DOHH2 (cell line): ENCODE data around the gene NUMB.

Source experiments
- H3F3A ChIP-seq: fragments of 200-600 bp; sonication (generic), shearing (Covaris generic); 2 replicates; pipeline ENCODE4 v1.6.0; 2016; ENCODE audit warnings: antibody characterized with exemption, mild to moderate bottlenecking; ENCODE audit not compliant: control insufficient read depth, insufficient read depth
- H3K27ac ChIP-seq: fragments of 200-600 bp; sonication (generic); 2 replicates; pipeline ENCODE4 v1.5.1; 2014; ENCODE audit warnings: low read depth, mild to moderate bottlenecking, low read length, moderate library complexity
- H3K27me3 ChIP-seq: fragments of 200-600 bp; sonication (generic); 2 replicates; pipeline ENCODE4 v1.6.1; 2014; ENCODE audit warnings: mild to moderate bottlenecking, low read length, mixed read lengths; ENCODE audit not compliant: control insufficient read depth
- H3K36me3 ChIP-seq: fragments of 200-600 bp; sonication (generic); 2 replicates; pipeline ENCODE4 v1.6.1; 2014; ENCODE audit warnings: mild to moderate bottlenecking, low read length, moderate library complexity, mixed read lengths; ENCODE audit not compliant: control insufficient read depth
- H3K4me1 ChIP-seq: fragments of 200-600 bp; sonication (generic); 2 replicates; pipeline ENCODE4 v1.6.1; 2014; ENCODE audit warnings: mild to moderate bottlenecking, low read length, mixed read lengths; ENCODE audit not compliant: control insufficient read depth
- H3K4me2 ChIP-seq: fragments of 200-600 bp; sonication (generic); 2 replicates; pipeline ENCODE4 v1.6.0; 2014; ENCODE audit warnings: mild to moderate bottlenecking, low read length, moderate library complexity
- H3K4me3 ChIP-seq: fragments of 200-600 bp; sonication (generic); 2 replicates; pipeline ENCODE4 v1.5.1; 2014; ENCODE audit warnings: mild to moderate bottlenecking, low read length, mixed read lengths
- H3K79me2 ChIP-seq: fragments of 200-600 bp; sonication (generic); 2 replicates; pipeline ENCODE4 v1.6.1; 2014; ENCODE audit warnings: mild to moderate bottlenecking, low read length, mixed read lengths; ENCODE audit not compliant: control insufficient read depth
- H3K9me2 ChIP-seq: fragments of 200-600 bp; sonication (generic); replicated peaks from 2 replicates; pipeline ENCODE4 v1.6.1; 2014; ENCODE audit warnings: mild to moderate bottlenecking, low read length, mixed read lengths; ENCODE audit not compliant: control insufficient read depth
- H3K9me3 ChIP-seq: fragments of 200-600 bp; sonication (generic); 2 replicates; pipeline ENCODE4 v1.6.1; 2014; ENCODE audit warnings: antibody characterized with exemption, low read length, mixed read lengths; ENCODE audit not compliant: control insufficient read depth, insufficient read depth
- H4K20me1 ChIP-seq: fragments of 200-600 bp; sonication (generic); 2 replicates; pipeline ENCODE4 v1.6.0; 2014; ENCODE audit warnings: low read depth, mild to moderate bottlenecking, antibody characterized with exemption, low read length, moderate library complexity; ENCODE audit not compliant: control insufficient read depth, insufficient read depth
- CTCF ChIP-seq: fragments of 200-600 bp; sonication (generic); IDR thresholded peaks from one replicate; pipeline ENCODE4 v1.5.1; 2014; ENCODE audit warnings: antibody characterized with exemption, mild to moderate bottlenecking, low read depth, low read length; ENCODE audit not compliant: poor library complexity, severe bottlenecking
- EZH2phosphoT487 ChIP-seq: fragments of 200-600 bp; sonication (generic); IDR thresholded peaks from 2 replicates; pipeline ENCODE4 v1.6.1; 2017; ENCODE audit warnings: borderline replicate concordance, mild to moderate bottlenecking, antibody characterized with exemption, low read length, moderate library complexity, mixed read lengths

Gene NUMB

DNA sequence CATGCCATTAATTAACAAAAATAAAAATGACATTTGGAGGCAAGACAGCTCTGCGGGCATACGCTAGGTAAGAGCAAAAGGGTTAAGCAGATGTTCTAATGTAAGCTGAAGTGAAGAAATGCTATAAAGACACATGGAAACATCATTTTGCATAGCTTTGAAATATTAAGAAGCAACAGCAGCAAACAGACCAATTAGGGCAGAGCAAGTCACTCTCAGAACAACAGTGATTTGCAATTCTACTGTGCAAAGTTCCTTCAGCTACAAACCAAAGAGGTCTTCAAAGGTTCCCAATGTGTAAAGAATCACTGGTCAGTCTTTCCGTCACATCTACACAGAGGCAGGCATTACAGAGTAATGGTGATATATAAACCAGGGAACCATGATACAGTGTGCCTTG lies 152.8 kb downstream of the NUMB start:
- Histone ChIP-seq H4K20me1 (no peaks in the 10 kb centered on the region), H3K4me1 (peaks cover 43% of the 10 kb centered on the region), H3K4me2 (no peak overlapping the region), H3K4me3 (no peak overlapping the region), H3F3A (peaks cover 14% of the 10 kb centered on the region), H3K9me2 (no peaks in the 10 kb centered on the region), H3K9me3 (no peaks in the 10 kb centered on the region), H3K79me2 (no peaks in the 10 kb centered on the region; the same call in 1 of the 2 replicates), H3K27ac (no peak overlapping the region), H3K27me3 (no peaks in the 10 kb centered on the region), H3K36me3 (no peaks in the 10 kb centered on the region)
- TF ChIP-seq EZH2phosphoT487, result no peak
- TF ChIP-seq CTCF, result no peak

- H3K9me2 ChIP-seq, result no peaks in the 10 kb centered on the region
- TF ChIP-seq EZH2phosphoT487, result no peak
- peak; percentile 90 for TF ChIP-seq CTCF
- H3K36me3 ChIP-seq, result peaks cover 24% of the 10 kb centered on the region
- no peaks in the 10 kb centered on the region for H3K79me2 ChIP-seq
- peaks cover 6% of the 10 kb centered on the region for H3K4me1 ChIP-seq
- H4K20me1 ChIP-seq, result no peaks in the 10 kb centered on the region
- H3K9me3 ChIP-seq, result no peaks in the 10 kb centered on the region
- H3K27me3 ChIP-seq, result no peaks in the 10 kb centered on the region
- no peak overlapping the region for H3K4me3 ChIP-seq
- H3F3A ChIP-seq, result peaks cover 7% of the 10 kb centered on the region; the same call in 1 of the 2 replicates
- no peak overlapping the region for H3K27ac ChIP-seq
- no peak overlapping the region; the same call in 1 of the 2 replicates for H3K4me2 ChIP-seq
Observed at GRCh38 chr14:73295198-73295796, 163.0 kb downstream of the NUMB start.

GRCh38 chr14:73293782-73294781 lies 164.3 kb downstream of the NUMB start:
- Histone ChIP-seq H3K36me3 (peaks cover 25% of the 10 kb centered on the region), H3F3A (peaks cover 7% of the 10 kb centered on the region; the same call in 1 of the 2 replicates)

More at GRCh38 chr14:73293782-73294781, 164.3 kb downstream of the NUMB start:
- Histone ChIP-seq H3K9me2 (no peaks in the 10 kb centered on the region), H3K27ac (no peak overlapping the region), H3K4me2 (no peak overlapping the region), H4K20me1 (no peaks in the 10 kb centered on the region), H3K9me3 (no peaks in the 10 kb centered on the region), H3K4me1 (peaks cover 6% of the 10 kb centered on the region), H3K79me2 (no peaks in the 10 kb centered on the region), H3K27me3 (no peaks in the 10 kb centered on the region), H3K4me3 (no peak overlapping the region)
- TF ChIP-seq CTCF (no peak), EZH2phosphoT487 (no peak)
